WTC11 (cell line): ENCODE data around the gene ARHGAP6. TPM values are rescaled to one million over a fixed set of nuclear protein-coding genes. Genes with fewer than 3 reads are reported as not detected.

Experiments used
- ATAC-seq: fragments of 200-7000 bp; cut with Tn5 transposase; 2 replicates; pipeline ENCODE4 v1.10.0; 2021; ENCODE audit warnings: mild to moderate bottlenecking, moderate library complexity
- CTCF ChIA-PET: fragments of 300-600 bp; sonication (Branson Sonifier 250); formaldehyde crosslinking; loops from one replicate; lab custom pipeline; 2021; ENCODE audit warnings: antibody characterized with exemption; lab: Charles Lee
- POLR2A ChIA-PET: fragments of 350-600 bp; sonication (Branson Sonifier 250); formaldehyde crosslinking; loops from one replicate; lab custom pipeline; 2021; ENCODE audit warnings: antibody characterized with exemption; lab: Charles Lee
- DNase-seq: peaks from one replicate; pipeline ENCODE4 v3.0.0; 2021; ENCODE audit warnings: low spot score
- H3K27ac Mint-ChIP-seq: 2 replicates; pipeline ENCODE4 v1.8.0; 2021; ENCODE audit warnings: mixed read lengths
- H3K27me3 Mint-ChIP-seq: 2 replicates; pipeline ENCODE4 v1.8.0; 2021; ENCODE audit warnings: low read depth, mild to moderate bottlenecking, moderate library complexity, mixed read lengths
- H3K36me3 Mint-ChIP-seq: 2 replicates; pipeline ENCODE4 v1.8.0; 2021; ENCODE audit warnings: mixed read lengths
- H3K4me1 Mint-ChIP-seq: 2 replicates; pipeline ENCODE4 v1.8.0; 2022; ENCODE audit warnings: mixed read lengths
- H3K4me3 Mint-ChIP-seq: 2 replicates; pipeline ENCODE4 v1.8.0; 2021; ENCODE audit warnings: mild to moderate bottlenecking, moderate library complexity, mixed read lengths
- H3K9me3 Mint-ChIP-seq: 2 replicates; pipeline ENCODE4 v1.8.0; 2021; ENCODE audit warnings: mixed read lengths
- AR ChIP-seq: fragments of 250-450 bp; sonication (Bioruptor Pico); IDR thresholded peaks from 2 replicates; pipeline ENCODE4 v1.9.0; 2021; ENCODE audit warnings: mild to moderate bottlenecking
- ATF2 ChIP-seq: sonication (generic); formaldehyde crosslinking; IDR thresholded peaks from 2 replicates; pipeline ENCODE4 v1.8.1; 2022; ENCODE audit warnings: low read depth, missing genetic modification reagents, borderline replicate concordance
- ETV6 ChIP-seq: sonication (generic); formaldehyde crosslinking; IDR thresholded peaks from 2 replicates; pipeline ENCODE4 v1.8.1; 2022; ENCODE audit warnings: mild to moderate bottlenecking, missing genetic modification reagents
- FOXP1 ChIP-seq: sonication (generic); formaldehyde crosslinking; IDR thresholded peaks from 2 replicates; pipeline ENCODE4 v1.8.0; 2022; ENCODE audit warnings: missing genetic modification reagents, mild to moderate bottlenecking, moderate library complexity, borderline replicate concordance
- HMGXB4 ChIP-seq: sonication (generic); formaldehyde crosslinking; IDR thresholded peaks from 2 replicates; pipeline ENCODE4 v1.8.1; 2023; ENCODE audit warnings: mild to moderate bottlenecking, moderate library complexity, missing genetic modification reagents
- JAZF1 ChIP-seq: fragments of 250-450 bp; sonication (Bioruptor Pico); IDR thresholded peaks from 2 replicates; pipeline ENCODE4 v1.9.0; 2021; ENCODE audit warnings: moderate library complexity, mild to moderate bottlenecking, inconsistent platforms
- NFYB ChIP-seq: sonication (generic); formaldehyde crosslinking; conservative IDR thresholded peaks from 2 replicates; pipeline ENCODE4 v1.8.0; 2022; ENCODE audit warnings: low read depth, missing genetic modification reagents
- SMAD3 ChIP-seq: sonication (generic); formaldehyde crosslinking; IDR thresholded peaks from 2 replicates; pipeline ENCODE4 v1.8.0; 2022; ENCODE audit warnings: missing genetic modification reagents, mild to moderate bottlenecking, borderline replicate concordance
- SOX15 ChIP-seq: fragments of 250-450 bp; sonication (Bioruptor Pico); IDR thresholded peaks from 2 replicates; pipeline ENCODE4 v1.9.0; 2021; ENCODE audit warnings: mild to moderate bottlenecking
- TEAD1 ChIP-seq: sonication (generic); formaldehyde crosslinking; IDR thresholded peaks from 2 replicates; pipeline ENCODE4 v1.8.0; 2022; ENCODE audit warnings: mild to moderate bottlenecking, missing genetic modification reagents
- TEAD4 ChIP-seq: sonication (generic); formaldehyde crosslinking; IDR thresholded peaks from 2 replicates; pipeline ENCODE4 v1.8.0; 2022; ENCODE audit warnings: mild to moderate bottlenecking, missing genetic modification reagents
- ZNF138 ChIP-seq: sonication (generic); formaldehyde crosslinking; conservative IDR thresholded peaks from 2 replicates; pipeline ENCODE4 v1.8.1; 2022; ENCODE audit warnings: mild to moderate bottlenecking, moderate library complexity, missing genetic modification reagents
- total RNA-seq: library from RNA; stranded (reverse); gene quantifications from 3 replicates; pipeline ENCODE4 v1.2.3, GENCODE V29; 2021
- TF ChIP-seq, protein P1 (sequence below): sonication (generic); formaldehyde crosslinking; IDR thresholded peaks from 2 replicates; pipeline ENCODE4 v1.8.0; 2023; ENCODE audit warnings: mild to moderate bottlenecking, missing genetic modification reagents
- TF ChIP-seq, protein P2 (sequence below): fragments of 250-450 bp; sonication (Bioruptor Pico); IDR thresholded peaks from 2 replicates; pipeline ENCODE4 v1.9.0; 2021; ENCODE audit warnings: mild to moderate bottlenecking, borderline replicate concordance

Gene ARHGAP6
- total RNA-seq, 1 experiment from 2014 or later, result 1.0 TPM

DNA sequence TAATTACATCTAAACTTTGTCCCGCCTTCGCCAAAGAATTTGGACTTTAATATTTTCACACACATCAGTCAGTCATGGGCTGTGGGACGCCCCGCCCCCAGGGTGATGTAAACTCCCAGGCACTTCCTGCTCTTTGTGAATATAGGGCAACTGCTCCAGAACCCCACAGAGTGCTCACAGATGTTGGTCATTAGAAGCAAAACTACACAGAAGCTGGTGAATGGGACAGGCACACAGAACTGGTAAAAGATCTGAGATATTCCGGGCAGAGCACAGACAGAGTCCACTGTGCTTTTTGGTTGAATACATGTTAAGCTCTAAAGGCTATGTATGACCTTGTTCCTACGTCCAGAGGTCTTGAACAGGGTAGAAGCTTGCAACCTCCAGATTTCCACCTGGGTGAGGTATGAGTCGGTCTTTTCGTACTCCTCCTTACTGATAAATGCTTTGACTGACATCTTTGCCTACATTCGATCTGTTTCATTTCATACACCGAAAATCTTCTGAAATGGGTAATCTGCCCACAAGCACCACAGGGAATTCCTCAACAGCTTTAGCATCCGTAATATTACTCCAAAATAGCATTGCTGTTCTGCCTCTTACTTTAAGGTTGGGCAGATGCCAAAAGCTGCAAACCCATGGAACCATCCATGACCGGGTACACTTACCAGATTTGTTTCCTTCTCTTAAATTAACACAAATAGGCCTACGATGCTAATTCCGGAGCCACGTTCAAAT, 227.9 kb downstream of the ARHGAP6 start (continued):
- TF ChIP-seq AR (no peak), FOXP1 (CRISPR knock-in tag) (no peak), SOX15 (CRISPR knock-in tag) (no peak), TEAD4 (no peak), ZNF138 (no peak)
- TF ChIP-seq, protein P1, sequence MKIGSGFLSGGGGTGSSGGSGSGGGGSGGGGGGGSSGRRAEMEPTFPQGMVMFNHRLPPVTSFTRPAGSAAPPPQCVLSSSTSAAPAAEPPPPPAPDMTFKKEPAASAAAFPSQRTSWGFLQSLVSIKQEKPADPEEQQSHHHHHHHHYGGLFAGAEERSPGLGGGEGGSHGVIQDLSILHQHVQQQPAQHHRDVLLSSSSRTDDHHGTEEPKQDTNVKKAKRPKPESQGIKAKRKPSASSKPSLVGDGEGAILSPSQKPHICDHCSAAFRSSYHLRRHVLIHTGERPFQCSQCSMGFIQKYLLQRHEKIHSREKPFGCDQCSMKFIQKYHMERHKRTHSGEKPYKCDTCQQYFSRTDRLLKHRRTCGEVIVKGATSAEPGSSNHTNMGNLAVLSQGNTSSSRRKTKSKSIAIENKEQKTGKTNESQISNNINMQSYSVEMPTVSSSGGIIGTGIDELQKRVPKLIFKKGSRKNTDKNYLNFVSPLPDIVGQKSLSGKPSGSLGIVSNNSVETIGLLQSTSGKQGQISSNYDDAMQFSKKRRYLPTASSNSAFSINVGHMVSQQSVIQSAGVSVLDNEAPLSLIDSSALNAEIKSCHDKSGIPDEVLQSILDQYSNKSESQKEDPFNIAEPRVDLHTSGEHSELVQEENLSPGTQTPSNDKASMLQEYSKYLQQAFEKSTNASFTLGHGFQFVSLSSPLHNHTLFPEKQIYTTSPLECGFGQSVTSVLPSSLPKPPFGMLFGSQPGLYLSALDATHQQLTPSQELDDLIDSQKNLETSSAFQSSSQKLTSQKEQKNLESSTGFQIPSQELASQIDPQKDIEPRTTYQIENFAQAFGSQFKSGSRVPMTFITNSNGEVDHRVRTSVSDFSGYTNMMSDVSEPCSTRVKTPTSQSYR (CRISPR knock-in tag), result no peak
- TF ChIP-seq, protein P2, sequence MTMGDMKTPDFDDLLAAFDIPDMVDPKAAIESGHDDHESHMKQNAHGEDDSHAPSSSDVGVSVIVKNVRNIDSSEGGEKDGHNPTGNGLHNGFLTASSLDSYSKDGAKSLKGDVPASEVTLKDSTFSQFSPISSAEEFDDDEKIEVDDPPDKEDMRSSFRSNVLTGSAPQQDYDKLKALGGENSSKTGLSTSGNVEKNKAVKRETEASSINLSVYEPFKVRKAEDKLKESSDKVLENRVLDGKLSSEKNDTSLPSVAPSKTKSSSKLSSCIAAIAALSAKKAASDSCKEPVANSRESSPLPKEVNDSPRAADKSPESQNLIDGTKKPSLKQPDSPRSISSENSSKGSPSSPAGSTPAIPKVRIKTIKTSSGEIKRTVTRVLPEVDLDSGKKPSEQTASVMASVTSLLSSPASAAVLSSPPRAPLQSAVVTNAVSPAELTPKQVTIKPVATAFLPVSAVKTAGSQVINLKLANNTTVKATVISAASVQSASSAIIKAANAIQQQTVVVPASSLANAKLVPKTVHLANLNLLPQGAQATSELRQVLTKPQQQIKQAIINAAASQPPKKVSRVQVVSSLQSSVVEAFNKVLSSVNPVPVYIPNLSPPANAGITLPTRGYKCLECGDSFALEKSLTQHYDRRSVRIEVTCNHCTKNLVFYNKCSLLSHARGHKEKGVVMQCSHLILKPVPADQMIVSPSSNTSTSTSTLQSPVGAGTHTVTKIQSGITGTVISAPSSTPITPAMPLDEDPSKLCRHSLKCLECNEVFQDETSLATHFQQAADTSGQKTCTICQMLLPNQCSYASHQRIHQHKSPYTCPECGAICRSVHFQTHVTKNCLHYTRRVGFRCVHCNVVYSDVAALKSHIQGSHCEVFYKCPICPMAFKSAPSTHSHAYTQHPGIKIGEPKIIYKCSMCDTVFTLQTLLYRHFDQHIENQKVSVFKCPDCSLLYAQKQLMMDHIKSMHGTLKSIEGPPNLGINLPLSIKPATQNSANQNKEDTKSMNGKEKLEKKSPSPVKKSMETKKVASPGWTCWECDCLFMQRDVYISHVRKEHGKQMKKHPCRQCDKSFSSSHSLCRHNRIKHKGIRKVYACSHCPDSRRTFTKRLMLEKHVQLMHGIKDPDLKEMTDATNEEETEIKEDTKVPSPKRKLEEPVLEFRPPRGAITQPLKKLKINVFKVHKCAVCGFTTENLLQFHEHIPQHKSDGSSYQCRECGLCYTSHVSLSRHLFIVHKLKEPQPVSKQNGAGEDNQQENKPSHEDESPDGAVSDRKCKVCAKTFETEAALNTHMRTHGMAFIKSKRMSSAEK (CRISPR knock-in tag), result no peak
- TF ChIP-seq, all 79 proteins: peak for 0

DNA sequence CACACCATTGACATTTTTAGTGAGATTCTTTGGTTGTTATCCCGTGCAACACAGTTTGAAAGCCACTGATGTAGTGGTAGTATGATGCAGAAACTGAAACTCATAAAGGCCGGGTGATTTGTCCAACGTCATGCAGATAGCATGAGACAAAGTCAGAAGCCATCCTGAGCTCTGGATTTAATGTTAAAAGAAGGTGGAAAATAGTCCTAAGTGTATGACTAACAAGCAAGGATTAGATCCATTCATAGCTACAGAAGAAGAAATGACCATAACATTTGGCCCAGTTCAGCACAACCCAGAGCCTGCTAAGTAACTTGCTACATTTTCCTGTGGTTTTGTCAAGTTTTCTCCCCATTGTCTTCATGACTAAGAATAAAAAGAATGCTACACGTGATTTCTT, 230.2 kb downstream of the ARHGAP6 start:
- Mint-ChIP-seq H3K4me3 (no peak overlapping the region), H3K27me3 (no peaks in the 10 kb centered on the region), H3K36me3 (no peaks in the 10 kb centered on the region), H3K4me1 (peaks cover 20% of the 10 kb centered on the region), H3K27ac (no peak overlapping the region), H3K9me3 (no peaks in the 10 kb centered on the region)
- TF ChIP-seq NFYB, result no peak
- ChIA-PET POLR2A (no interaction called here), CTCF (no interaction called here)
- ATAC-seq (no peak), DNase-seq (no peak)

GRCh38 chrX:11434607-11435006, 231.1 kb downstream of the ARHGAP6 start:
- ATAC-seq, result no peak
- ChIA-PET CTCF (no interaction called here), POLR2A (no interaction called here)
- Mint-ChIP-seq H3K4me1 (peaks cover 20% of the 10 kb centered on the region), H3K4me3 (no peak overlapping the region), H3K36me3 (no peaks in the 10 kb centered on the region), H3K27ac (no peak overlapping the region), H3K9me3 (no peaks in the 10 kb centered on the region), H3K27me3 (0 out of 2 replicates have a peak, but pooled peaks cover under 1% of the 10 kb centered on the region)
- DNase-seq, result no peak
- TF ChIP-seq HMGXB4 (no peak), TEAD1 (CRISPR knock-in tag) (no peak), ATF2 (CRISPR knock-in tag) (no peak), SMAD3 (CRISPR knock-in tag) (no peak), JAZF1 (CRISPR knock-in tag) (no peak), ETV6 (no peak)
- TF ChIP-seq, protein P2 (CRISPR knock-in tag), result no peak
